ENCODE measurements around the gene PDE10A.

Gene PDE10A

DNA sequence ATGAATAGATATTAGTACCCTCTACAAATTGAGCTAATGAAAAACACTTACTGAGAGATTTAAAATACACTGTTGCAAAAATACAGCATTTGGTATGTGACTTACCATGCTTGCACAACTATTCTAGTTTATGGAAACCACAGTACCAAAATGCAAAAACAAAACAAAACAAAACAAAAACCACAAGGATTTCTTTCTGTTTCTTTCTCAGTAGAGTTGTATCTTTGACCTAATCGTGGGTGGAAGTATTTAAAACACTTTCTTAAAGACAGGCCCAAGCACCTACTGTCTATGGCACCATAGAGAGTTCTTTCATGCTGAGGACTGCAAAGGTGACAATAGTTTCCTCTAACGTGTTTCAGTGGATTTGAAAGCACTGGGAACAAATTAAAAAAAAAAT is 258.3 kb downstream of the PDE10A start:
- H3K4me1 ChIP-seq (ENCODE audit: control insufficient read depth, insufficient read depth, low read length), result no peaks in the 10 kb centered on the region
- H3K9ac ChIP-seq (ENCODE audit: low read length), result no peak overlapping the region
- H3K9me3 ChIP-seq (ENCODE audit: control insufficient read depth, low read length), result no peaks in the 10 kb centered on the region
- H3K4me3 ChIP-seq (ENCODE audit: low read length), result no peak overlapping the region
- no peaks in the 10 kb centered on the region for H3K27me3 ChIP-seq (ENCODE audit: control insufficient read depth, insufficient read depth, low read length)
- no peaks in the 10 kb centered on the region for H3K36me3 ChIP-seq (ENCODE audit: control insufficient read depth, insufficient read depth, low read length)

DNA sequence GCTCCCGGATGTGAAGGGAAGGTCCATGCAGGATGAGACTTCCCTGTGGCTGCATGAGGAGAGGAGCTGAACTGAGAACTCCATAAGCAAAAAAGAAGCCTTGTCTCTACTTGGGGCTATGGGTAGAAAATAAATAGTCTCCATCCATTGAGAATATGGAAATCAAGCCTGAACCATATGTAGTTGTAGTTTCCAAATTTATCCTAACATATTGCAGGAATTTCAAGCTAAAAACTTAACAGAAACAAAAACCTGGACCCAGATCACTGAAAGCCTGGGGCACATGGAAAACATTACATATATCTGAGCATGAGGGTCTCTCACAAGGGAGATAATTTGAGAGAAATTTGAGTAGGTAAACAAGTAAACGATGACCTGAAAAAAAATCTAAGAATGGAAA is 258.7 kb downstream of the PDE10A start:
- no peak overlapping the region for H3K4me3 ChIP-seq (ENCODE audit: low read length)
- H3K36me3 ChIP-seq (ENCODE audit: control insufficient read depth, insufficient read depth, low read length), result no peaks in the 10 kb centered on the region
- H3K9me3 ChIP-seq (ENCODE audit: control insufficient read depth, low read length), result no peaks in the 10 kb centered on the region
- H3K4me1 ChIP-seq (ENCODE audit: control insufficient read depth, insufficient read depth, low read length), result no peaks in the 10 kb centered on the region
- no peaks in the 10 kb centered on the region for H3K27me3 ChIP-seq (ENCODE audit: control insufficient read depth, insufficient read depth, low read length)
- no peak overlapping the region for H3K9ac ChIP-seq (ENCODE audit: low read length)

DNA sequence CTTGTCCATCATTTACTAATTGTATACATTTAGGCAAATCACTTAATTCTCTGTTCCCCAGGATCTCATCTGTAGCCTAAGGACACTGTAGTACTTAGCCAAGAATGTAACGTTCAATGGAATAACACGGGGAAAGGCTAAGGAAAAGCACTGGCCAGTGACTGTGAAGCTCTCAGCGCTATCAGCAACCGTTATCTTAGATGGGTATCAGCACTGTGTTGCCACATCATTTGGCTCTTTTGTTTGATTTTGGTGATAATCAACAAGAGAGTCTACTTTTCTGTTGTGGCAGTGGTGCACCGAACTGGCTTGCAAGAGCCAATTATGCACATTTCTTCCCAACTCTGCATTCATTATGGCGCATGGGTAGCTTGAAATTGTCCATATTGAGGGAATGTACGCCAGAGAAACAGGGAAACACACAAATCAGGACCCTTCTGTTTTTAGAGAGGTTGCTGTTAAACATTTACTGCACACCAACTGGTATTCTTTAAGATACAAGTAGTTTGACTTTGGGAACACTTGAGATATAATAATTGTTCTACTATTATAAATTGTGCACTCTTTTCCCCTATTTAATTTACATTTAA is 259.9 kb downstream of the PDE10A start:
- Histone ChIP-seq H3K36me3 (ENCODE audit: control insufficient read depth, insufficient read depth, low read length) (no peaks in the 10 kb centered on the region), H3K4me1 (ENCODE audit: control insufficient read depth, insufficient read depth, low read length) (no peaks in the 10 kb centered on the region), H3K9me3 (ENCODE audit: control insufficient read depth, low read length) (no peaks in the 10 kb centered on the region)

DNA sequence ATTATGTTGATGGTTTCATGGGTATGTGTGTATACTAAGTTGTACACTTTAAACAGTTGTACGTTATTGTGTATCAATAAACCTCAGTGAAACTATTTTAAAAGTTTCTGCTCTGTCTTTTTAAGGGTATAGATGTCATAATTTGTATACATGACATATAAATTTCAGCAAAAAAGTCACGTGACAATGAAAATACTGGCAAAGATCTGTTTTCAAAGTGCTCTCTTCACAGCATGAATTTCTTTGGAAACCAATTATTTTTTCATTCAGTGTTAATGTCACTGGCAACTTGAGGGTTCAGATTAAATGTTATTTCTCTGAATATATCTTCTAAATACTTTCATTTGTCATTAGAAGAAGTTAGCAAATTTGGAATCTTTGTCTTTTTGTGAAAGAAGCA is 261.9 kb downstream of the PDE10A start:
- Histone ChIP-seq H3K9me3 (ENCODE audit: control insufficient read depth, low read length) (no peaks in the 10 kb centered on the region), H3K36me3 (ENCODE audit: control insufficient read depth, insufficient read depth, low read length) (no peaks in the 10 kb centered on the region), H3K27me3 (ENCODE audit: control insufficient read depth, insufficient read depth, low read length) (no peaks in the 10 kb centered on the region), H3K4me3 (ENCODE audit: low read length) (no peak overlapping the region), H3K9ac (ENCODE audit: low read length) (no peak overlapping the region), H3K4me1 (ENCODE audit: control insufficient read depth, insufficient read depth, low read length) (no peaks in the 10 kb centered on the region)

More for the DNA sequence above, 259.9 kb downstream of the PDE10A start:
- Histone ChIP-seq H3K4me3 (ENCODE audit: low read length) (no peak overlapping the region), H3K9ac (ENCODE audit: low read length) (no peak overlapping the region), H3K27me3 (ENCODE audit: control insufficient read depth, insufficient read depth, low read length) (no peaks in the 10 kb centered on the region)

DNA sequence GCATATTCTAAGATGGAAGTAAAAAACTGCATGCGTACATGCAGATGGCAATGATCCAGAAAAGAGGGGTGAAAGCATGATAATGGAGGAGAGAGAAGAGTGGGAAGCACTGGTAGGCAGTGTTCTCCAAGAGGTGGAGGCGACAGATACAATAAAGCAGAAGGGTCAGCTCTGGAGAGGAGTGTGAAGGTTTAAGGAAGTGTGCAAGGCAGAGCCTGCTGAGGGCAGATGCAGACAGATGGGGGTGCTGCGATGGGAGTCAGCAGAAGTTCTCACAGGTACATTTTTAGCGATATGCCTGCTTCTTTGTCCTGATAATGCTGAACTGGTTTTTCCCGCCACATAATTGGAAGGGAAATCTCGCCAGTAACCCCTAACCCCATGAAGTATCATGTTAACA is 272.6 kb downstream of the PDE10A start:
- Histone ChIP-seq H3K9me3 (ENCODE audit: control insufficient read depth, low read length) (no peaks in the 10 kb centered on the region), H3K4me1 (ENCODE audit: control insufficient read depth, insufficient read depth, low read length) (no peaks in the 10 kb centered on the region), H3K4me3 (ENCODE audit: low read length) (no peak overlapping the region), H3K9ac (ENCODE audit: low read length) (no peak overlapping the region), H3K27me3 (ENCODE audit: control insufficient read depth, insufficient read depth, low read length) (no peaks in the 10 kb centered on the region), H3K36me3 (ENCODE audit: control insufficient read depth, insufficient read depth, low read length) (no peaks in the 10 kb centered on the region)

DNA sequence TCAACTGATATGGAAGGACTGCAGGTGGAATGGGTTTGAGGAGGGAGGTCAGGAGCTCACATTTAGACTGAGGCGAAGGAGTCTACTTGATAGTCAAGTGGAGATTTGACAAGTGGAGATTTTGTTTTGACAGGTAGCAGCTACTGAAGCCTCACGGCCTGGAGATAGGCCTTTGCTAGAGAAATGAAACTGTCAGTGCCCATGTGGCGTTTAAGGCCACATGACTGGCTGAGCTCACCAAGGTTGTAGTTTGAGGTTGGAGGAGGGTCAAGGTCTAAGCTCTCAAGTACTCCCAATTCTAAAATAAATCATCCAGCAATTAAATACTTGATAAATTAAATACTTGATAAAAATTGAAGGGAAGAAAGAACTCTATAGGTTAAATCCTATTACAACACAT is 273.5 kb downstream of the PDE10A start:
- Histone ChIP-seq H3K36me3 (ENCODE audit: control insufficient read depth, insufficient read depth, low read length) (no peaks in the 10 kb centered on the region), H3K9ac (ENCODE audit: low read length) (no peak overlapping the region), H3K4me3 (ENCODE audit: low read length) (no peak overlapping the region), H3K27me3 (ENCODE audit: control insufficient read depth, insufficient read depth, low read length) (no peaks in the 10 kb centered on the region), H3K9me3 (ENCODE audit: control insufficient read depth, low read length) (no peaks in the 10 kb centered on the region), H3K4me1 (ENCODE audit: control insufficient read depth, insufficient read depth, low read length) (no peaks in the 10 kb centered on the region)

DNA sequence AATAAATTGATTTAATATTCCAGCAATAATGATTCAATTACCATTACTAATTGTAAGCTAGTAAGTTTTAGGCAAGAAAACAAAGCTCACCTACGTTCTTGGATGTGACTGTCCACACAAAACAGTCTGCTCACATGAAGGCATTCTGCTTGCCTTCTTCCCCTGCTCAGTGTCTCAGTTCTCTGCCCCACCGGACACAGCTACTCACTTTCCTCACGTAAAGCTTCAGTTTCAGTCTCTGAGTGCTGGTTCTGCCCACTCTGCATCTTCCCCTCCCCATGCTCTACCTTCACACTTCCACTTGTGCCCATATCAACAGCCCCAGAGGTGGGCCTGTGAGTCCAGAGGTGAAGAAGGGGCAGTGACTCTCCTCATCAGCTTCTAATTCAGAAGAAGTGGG is 279.7 kb downstream of the PDE10A start:
- no peaks in the 10 kb centered on the region for H3K9me3 ChIP-seq (ENCODE audit: control insufficient read depth, low read length)
- no peak overlapping the region for H3K9ac ChIP-seq (ENCODE audit: low read length)
- H3K36me3 ChIP-seq (ENCODE audit: control insufficient read depth, insufficient read depth, low read length), result no peaks in the 10 kb centered on the region
- H3K4me1 ChIP-seq (ENCODE audit: control insufficient read depth, insufficient read depth, low read length), result no peaks in the 10 kb centered on the region
- no peak overlapping the region for H3K4me3 ChIP-seq (ENCODE audit: low read length)
- no peaks in the 10 kb centered on the region for H3K27me3 ChIP-seq (ENCODE audit: control insufficient read depth, insufficient read depth, low read length)

DNA sequence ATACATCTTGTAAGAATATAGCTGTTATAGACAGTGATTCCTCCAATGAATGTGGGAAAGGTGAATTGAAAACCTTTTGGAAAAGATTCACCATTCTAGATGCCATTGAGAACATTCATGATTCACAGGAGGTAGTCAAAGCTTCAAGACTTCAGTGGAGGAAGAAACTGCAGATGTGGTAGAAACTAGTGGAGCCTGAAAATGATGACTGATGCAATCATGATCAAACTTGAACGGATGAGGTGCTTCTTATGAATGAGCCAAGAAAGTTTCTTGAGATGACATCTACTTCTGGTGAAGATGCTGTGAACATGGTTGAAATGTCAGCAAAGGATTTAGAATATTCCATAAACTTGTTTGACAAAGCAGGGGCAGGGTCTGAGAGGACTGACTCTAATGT is 286.9 kb downstream of the PDE10A start:
- H3K9me3 ChIP-seq (ENCODE audit: control insufficient read depth, low read length), result no peaks in the 10 kb centered on the region
- H3K36me3 ChIP-seq (ENCODE audit: control insufficient read depth, insufficient read depth, low read length), result no peaks in the 10 kb centered on the region
- H3K4me3 ChIP-seq (ENCODE audit: low read length), result no peak overlapping the region
- no peaks in the 10 kb centered on the region for H3K27me3 ChIP-seq (ENCODE audit: control insufficient read depth, insufficient read depth, low read length)
- H3K9ac ChIP-seq (ENCODE audit: low read length), result no peak overlapping the region
- H3K4me1 ChIP-seq (ENCODE audit: control insufficient read depth, insufficient read depth, low read length), result no peaks in the 10 kb centered on the region

DNA sequence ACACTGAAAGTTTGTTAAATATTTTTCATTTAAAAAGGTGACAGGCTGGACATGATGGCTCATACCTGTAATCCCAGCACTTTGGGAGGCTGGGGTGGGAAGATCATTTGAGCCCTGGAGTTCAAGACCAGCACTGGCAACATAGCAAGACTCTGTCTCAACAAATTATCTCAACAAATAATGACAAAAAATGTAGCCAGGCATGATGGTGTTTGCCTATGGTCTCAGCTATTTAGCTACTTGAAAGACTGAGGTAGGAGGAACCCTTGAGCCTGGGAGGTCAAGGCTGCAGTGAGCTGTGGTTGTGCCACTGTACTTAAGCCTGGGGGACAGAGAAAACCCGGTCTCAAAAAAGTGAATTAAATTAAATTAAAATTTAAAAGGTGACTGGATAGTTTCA is 297.7 kb downstream of the PDE10A start:
- Histone ChIP-seq H3K4me3 (ENCODE audit: low read length) (no peak overlapping the region), H3K27me3 (ENCODE audit: control insufficient read depth, insufficient read depth, low read length) (no peaks in the 10 kb centered on the region), H3K9me3 (ENCODE audit: control insufficient read depth, low read length) (no peaks in the 10 kb centered on the region), H3K4me1 (ENCODE audit: control insufficient read depth, insufficient read depth, low read length) (no peaks in the 10 kb centered on the region), H3K36me3 (ENCODE audit: control insufficient read depth, insufficient read depth, low read length) (no peaks in the 10 kb centered on the region), H3K9ac (ENCODE audit: low read length) (no peak overlapping the region)

DNA sequence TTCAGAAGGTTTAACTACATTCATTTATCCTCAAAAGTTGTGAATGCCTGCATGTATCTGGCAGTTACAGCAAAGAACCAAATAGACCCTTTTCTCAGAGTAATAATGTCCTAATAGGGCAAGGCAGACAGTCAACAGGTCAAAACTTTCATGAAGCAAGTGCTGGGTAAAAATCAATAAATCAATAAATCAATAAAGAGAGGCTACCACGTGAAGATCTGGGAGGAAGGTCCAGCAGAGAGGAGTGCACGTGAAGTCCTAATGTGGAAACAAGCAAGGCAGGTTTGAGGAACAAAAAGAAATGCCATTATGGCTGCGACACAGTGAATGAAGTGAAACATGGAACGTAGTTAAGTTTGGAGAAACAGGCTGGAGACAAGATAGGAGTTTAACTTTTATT is 317.3 kb downstream of the PDE10A start:
- Histone ChIP-seq H3K36me3 (ENCODE audit: control insufficient read depth, insufficient read depth, low read length) (no peaks in the 10 kb centered on the region), H3K9me3 (ENCODE audit: control insufficient read depth, low read length) (no peaks in the 10 kb centered on the region), H3K4me1 (ENCODE audit: control insufficient read depth, insufficient read depth, low read length) (no peaks in the 10 kb centered on the region), H3K9ac (ENCODE audit: low read length) (no peak overlapping the region), H3K4me3 (ENCODE audit: low read length) (no peak overlapping the region), H3K27me3 (ENCODE audit: control insufficient read depth, insufficient read depth, low read length) (no peaks in the 10 kb centered on the region)

DNA sequence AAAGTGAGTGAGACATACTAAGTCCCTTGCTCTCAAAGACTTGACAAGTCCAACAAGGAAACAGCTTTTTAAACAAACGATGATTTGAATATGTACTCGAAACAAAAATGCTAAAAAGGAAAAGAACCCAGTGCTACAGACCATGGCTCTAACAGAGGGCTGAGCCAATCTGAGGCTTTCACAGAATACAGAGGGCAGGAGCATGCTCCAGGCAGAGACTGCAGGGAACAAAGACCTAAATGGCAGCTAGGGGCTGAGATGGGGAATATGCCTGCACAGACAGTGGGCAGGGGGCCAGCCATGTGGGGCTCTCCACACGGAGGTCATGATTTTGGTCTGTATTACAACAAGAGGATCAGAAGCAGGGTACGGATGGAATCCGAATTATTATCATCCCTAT is 322.5 kb downstream of the PDE10A start:
- Histone ChIP-seq H3K4me3 (ENCODE audit: low read length) (no peak overlapping the region), H3K27me3 (ENCODE audit: control insufficient read depth, insufficient read depth, low read length) (no peaks in the 10 kb centered on the region), H3K9me3 (ENCODE audit: control insufficient read depth, low read length) (no peaks in the 10 kb centered on the region), H3K36me3 (ENCODE audit: control insufficient read depth, insufficient read depth, low read length) (no peaks in the 10 kb centered on the region), H3K4me1 (ENCODE audit: control insufficient read depth, insufficient read depth, low read length) (no peaks in the 10 kb centered on the region), H3K9ac (ENCODE audit: low read length) (no peak overlapping the region)

DNA sequence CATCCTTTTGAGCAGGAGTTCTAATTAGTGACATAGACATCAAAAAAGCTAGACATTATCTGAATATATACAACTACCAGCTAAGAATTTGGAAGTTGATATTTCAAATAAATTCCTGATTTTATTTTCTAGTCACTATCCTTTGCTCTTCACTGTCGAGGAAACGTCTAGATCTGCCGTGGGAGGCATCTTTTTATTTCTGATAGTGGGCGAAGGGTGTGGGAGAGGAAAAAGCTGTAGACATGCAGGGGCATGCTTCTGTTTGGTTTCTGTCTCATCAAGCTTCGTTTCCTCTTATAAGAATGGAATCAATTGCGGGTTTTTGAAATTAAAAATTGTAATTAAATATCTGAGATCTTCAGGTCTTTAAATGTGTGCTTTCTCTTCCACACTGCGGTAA is 337.4 kb downstream of the PDE10A start:
- Histone ChIP-seq H3K4me1 (ENCODE audit: control insufficient read depth, insufficient read depth, low read length) (no peaks in the 10 kb centered on the region), H3K27me3 (ENCODE audit: control insufficient read depth, insufficient read depth, low read length) (no peaks in the 10 kb centered on the region), H3K9me3 (ENCODE audit: control insufficient read depth, low read length) (no peaks in the 10 kb centered on the region), H3K36me3 (ENCODE audit: control insufficient read depth, insufficient read depth, low read length) (no peaks in the 10 kb centered on the region), H3K9ac (ENCODE audit: low read length) (no peak overlapping the region), H3K4me3 (ENCODE audit: low read length) (no peak overlapping the region)

DNA sequence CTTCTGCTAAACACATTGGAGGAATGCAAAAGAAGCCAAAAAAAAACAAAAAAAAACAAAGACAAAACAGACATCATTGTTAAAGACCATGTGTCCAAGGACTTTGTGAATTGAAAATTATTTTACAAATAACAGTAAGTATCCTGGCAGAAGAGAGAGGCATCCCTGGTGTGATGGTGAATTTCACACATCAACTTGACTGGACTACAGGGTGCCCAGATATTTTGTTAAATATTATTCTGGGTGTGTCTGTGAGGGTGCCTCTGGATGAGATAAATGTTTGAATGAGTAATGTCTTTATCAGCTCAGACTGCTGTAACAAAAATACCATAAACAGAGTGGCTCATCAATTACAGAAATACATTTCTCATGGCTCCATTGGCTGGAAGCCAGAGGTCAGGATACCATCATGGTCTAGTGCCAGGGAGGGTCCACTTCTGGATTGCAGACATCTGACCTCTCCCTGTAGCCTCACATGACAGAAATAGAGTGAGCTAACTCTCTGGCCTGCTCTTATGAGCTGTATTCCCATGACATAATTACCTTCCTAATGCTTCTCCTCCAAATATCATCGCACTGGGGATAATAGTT is 341.4 kb downstream of the PDE10A start:
- Histone ChIP-seq H3K36me3 (ENCODE audit: control insufficient read depth, insufficient read depth, low read length) (no peaks in the 10 kb centered on the region), H3K27me3 (ENCODE audit: control insufficient read depth, insufficient read depth, low read length) (no peaks in the 10 kb centered on the region), H3K4me1 (ENCODE audit: control insufficient read depth, insufficient read depth, low read length) (no peaks in the 10 kb centered on the region), H3K4me3 (ENCODE audit: low read length) (no peak overlapping the region), H3K9ac (ENCODE audit: low read length) (no peak overlapping the region), H3K9me3 (ENCODE audit: control insufficient read depth, low read length) (no peaks in the 10 kb centered on the region)

All from mucosa of stomach (tissue), 1 donor.